CD14-positive monocyte (primary cell): Measurements from ENCODE around the gene LMTK3. TPM values are rescaled to one million over a fixed set of nuclear protein-coding genes. Genes with fewer than 3 reads are reported as not detected.
A peak's percentile ranks its signal among the peaks of the same experiment; 100 is the strongest.

Experiments used
- DNase-seq, 3 donors: peaks; one replicate each; pipeline ENCODE4 v3.0.0-alpha.2; 2011 to 2022
- H2AFZ ChIP-seq: 2 replicates; pipeline ENCODE4 v1.6.0; 2012; ENCODE audit warnings: mild to moderate bottlenecking, low read depth, low read length, inconsistent platforms; ENCODE audit not compliant: insufficient read depth, poor library complexity, severe bottlenecking
- H3K27ac ChIP-seq, 2 donors: 1 replicate in 1 of 2; 2 replicates in 1 of 2; pipeline ENCODE4 v1.5.1; 2012 to 2013; ENCODE audit warnings: low read length in 2 of 2, control low read depth in 1 of 2, inconsistent platforms in 1 of 2, low read depth in 1 of 2, mild to moderate bottlenecking in 1 of 2
- H3K27me3 ChIP-seq, 2 donors: one replicate each; pipeline versions ENCODE4 v1.6.0 to v1.6.1; 2011 to 2013; ENCODE audit warnings: low read length in 2 of 2; ENCODE audit not compliant: control insufficient read depth in 2 of 2, insufficient read depth in 2 of 2
- H3K36me3 ChIP-seq, 2 donors: replicated peaks in 1 of 2; 1 replicate in 1 of 2; 2 replicates in 1 of 2; pipeline versions ENCODE4 v1.5.1 to v1.6.1; 2012 to 2013; ENCODE audit warnings: low read length in 2 of 2, control low read depth in 1 of 2, inconsistent platforms in 1 of 2, mild to moderate bottlenecking in 1 of 2; ENCODE audit not compliant: insufficient read depth in 2 of 2, control insufficient read depth in 1 of 2
- H3K4me1 ChIP-seq, 2 donors: 1 replicate in 1 of 2; 2 replicates in 1 of 2; pipeline versions ENCODE4 v1.5.1 to v1.6.1; 2012 to 2013; ENCODE audit warnings: low read length in 2 of 2, control low read depth in 1 of 2, inconsistent platforms in 1 of 2, mild to moderate bottlenecking in 1 of 2, moderate library complexity in 1 of 2; ENCODE audit not compliant: insufficient read depth in 2 of 2, control insufficient read depth in 1 of 2
- H3K4me2 ChIP-seq: replicated peaks from 2 replicates; pipeline ENCODE3; 2012; ENCODE audit warnings: low read length, moderate library complexity, mild to moderate bottlenecking; ENCODE audit not compliant: poor library complexity, severe bottlenecking; ENCODE audit errors: extremely low read depth
- H3K4me3 ChIP-seq, 3 experiments: fragments of 200-600 bp in 1 of 3; sonication (generic) in 1 of 3; replicated peaks in 1 of 3; 1 replicate in 2 of 3; 2 replicates in 1 of 3; pipeline ENCODE4 v1.5.1; 2011 to 2013; ENCODE audit warnings: low read length in 3 of 3, mild to moderate bottlenecking in 3 of 3, control low read depth in 2 of 3, low read depth in 2 of 3, inconsistent platforms in 1 of 3, moderate library complexity in 1 of 3
- H3K79me2 ChIP-seq: 2 replicates; pipeline ENCODE4 v1.6.0; 2012; ENCODE audit warnings: mild to moderate bottlenecking, control low read depth, inconsistent platforms, low read length, moderate library complexity; ENCODE audit not compliant: insufficient read depth
- H3K9ac ChIP-seq: 2 replicates; pipeline ENCODE4 v1.6.0; 2017; ENCODE audit warnings: low read length, mild to moderate bottlenecking; ENCODE audit not compliant: insufficient read depth, poor library complexity, severe bottlenecking
- H3K9me3 ChIP-seq, 2 donors: replicated peaks in 1 of 2; 1 replicate in 1 of 2; 2 replicates in 1 of 2; pipeline versions ENCODE4 v1.5.1 to v1.6.1; 2012 to 2013; ENCODE audit warnings: low read length in 2 of 2, control low read depth in 1 of 2; ENCODE audit not compliant: control insufficient read depth in 1 of 2, insufficient read depth in 1 of 2
- H4K20me1 ChIP-seq: 2 replicates; pipeline ENCODE4 v1.6.0; 2012; ENCODE audit warnings: mild to moderate bottlenecking, low read length, control low read depth, moderate library complexity; ENCODE audit not compliant: insufficient read depth
- H3K27ac Mint-ChIP-seq, 7 donors: one replicate each; pipeline ENCODE4 v1.8.0; 2020; ENCODE audit warnings: mild to moderate bottlenecking in 7 of 7, mixed read lengths in 7 of 7, moderate library complexity in 6 of 7, inconsistent platforms in 2 of 7
- H3K27me3 Mint-ChIP-seq, 3 donors: one replicate each; pipeline ENCODE4 v1.8.0; 2021 to 2022; ENCODE audit warnings: low read depth in 3 of 3, mild to moderate bottlenecking in 3 of 3, mixed read lengths in 3 of 3, moderate library complexity in 3 of 3, inconsistent platforms in 1 of 3
- H3K36me3 Mint-ChIP-seq, 2 donors: one replicate each; pipeline ENCODE4 v1.8.0; 2020; ENCODE audit warnings: mixed read lengths in 2 of 2, inconsistent platforms in 1 of 2, mild to moderate bottlenecking in 1 of 2
- H3K4me1 Mint-ChIP-seq: one replicate; pipeline ENCODE4 v1.8.0; 2020; ENCODE audit warnings: mild to moderate bottlenecking, mixed read lengths
- H3K4me3 Mint-ChIP-seq, 2 donors: one replicate each; pipeline ENCODE4 v1.8.0; 2020; ENCODE audit warnings: mild to moderate bottlenecking in 2 of 2, mixed read lengths in 2 of 2, moderate library complexity in 1 of 2
- H3K9me3 Mint-ChIP-seq, 7 donors: one replicate each; pipeline ENCODE4 v1.8.0; 2020 to 2022; ENCODE audit warnings: mixed read lengths in 7 of 7, mild to moderate bottlenecking in 6 of 7, moderate library complexity in 6 of 7, inconsistent platforms in 2 of 7
- CTCF ChIP-seq: fragments of 200-600 bp; IDR thresholded peaks from one replicate; pipeline ENCODE4 v1.8.0; 2022; ENCODE audit warnings: antibody characterized with exemption, mild to moderate bottlenecking
- WGBS: methylation state at CpG from one replicate; pipeline ENCODE4 v1.1.5; 2013; ENCODE audit warnings: missing lambda C conversion rate; ENCODE audit not compliant: insufficient coverage; 5-methylcytosine and 5-hydroxymethylcytosine counted together
- intact Hi-C, 2 donors: fragments of 100-400 bp; cut with micrococcal nuclease; formaldehyde crosslinking; loops; one replicate each; pipeline versions ENCODE4 v1.15.0 to v1.15.1; 2023
- polyA plus RNA-seq, 3 donors: library from polyadenylated mRNA; depleted of rRNA in 1 of 3; unstranded in 2 of 3; stranded (reverse) in 1 of 3; fragments of 300-500 nt in 2 of 3; fragments of >200 nt in 1 of 3; fragmentation: Illumina TruSeq in 2 of 3; gene quantifications; 1 replicate in 2 of 3; 2 replicates in 1 of 3; pipeline ENCODE4 v1.2.3, GENCODE V29; 2012 to 2021

Gene LMTK3
- polyA plus RNA-seq, 3 donors = 0.08 TPM; not detected in 2

GRCh38 chr19:48471836-48472235 is 39.8 kb downstream of the LMTK3 start:
- 98% methylated on average over 4 of the region's 4 CpGs for WGBS
- TF ChIP-seq CTCF = no peak
- no peak overlapping the region for H3K4me2 ChIP-seq
- no peak overlapping the region for H3K9ac ChIP-seq
- peaks cover 54 to 68% of the 10 kb centered on the region in 2 donors for H3K36me3 Mint-ChIP-seq
- H3K79me2 ChIP-seq = peaks cover 25% of the 10 kb centered on the region
- H3K27me3 Mint-ChIP-seq = peaks cover 0 to 3% (median 1%) of the 10 kb centered on the region in 3 donors
- intact Hi-C loops = no loop called here
- H3K4me1 Mint-ChIP-seq = peaks cover 20% of the 10 kb centered on the region
- no peaks in the 10 kb centered on the region for H3K9me3 ChIP-seq
- peaks cover 62 to 66% of the 10 kb centered on the region in 2 donors for H3K36me3 ChIP-seq
- no peak overlapping the region for H2AFZ ChIP-seq
- no peaks in the 10 kb centered on the region for H3K27me3 ChIP-seq
- H4K20me1 ChIP-seq = peaks cover 54% of the 10 kb centered on the region
- H3K9me3 Mint-ChIP-seq = no peaks in the 10 kb centered on the region
- H3K4me1 ChIP-seq = peaks cover 12 to 19% of the 10 kb centered on the region in 2 donors
- H3K27ac ChIP-seq = no peak overlapping the region
- peak overlapping the region in 2 of 7 donors; percentile 37 to 59 for H3K27ac Mint-ChIP-seq
- H3K4me3 Mint-ChIP-seq = no peak overlapping the region
- no peak overlapping the region for H3K4me3 ChIP-seq
- DNase-seq = no peak

GRCh38 chr19:48470856-48471255 is 40.8 kb downstream of the LMTK3 start:
- H3K27ac ChIP-seq = no peak overlapping the region
- H3K79me2 ChIP-seq = peaks cover 25% of the 10 kb centered on the region
- Mint-ChIP-seq H3K4me1 (peaks cover 20% of the 10 kb centered on the region), H3K27me3 (peaks cover 1 to 3% (median 3%) of the 10 kb centered on the region in 3 donors), H3K27ac (no peak overlapping the region), H3K9me3 (no peaks in the 10 kb centered on the region), H3K4me3 (no peak overlapping the region), H3K36me3 (peaks cover 46 to 58% of the 10 kb centered on the region in 2 donors)
- H3K36me3 ChIP-seq = peaks cover 53 to 57% of the 10 kb centered on the region in 2 donors
- H2AFZ ChIP-seq = no peak overlapping the region
- peaks cover 52% of the 10 kb centered on the region for H4K20me1 ChIP-seq
- intact Hi-C loops = no loop called here
- no peak overlapping the region for H3K4me3 ChIP-seq
- no peak overlapping the region for H3K4me2 ChIP-seq
- no peak overlapping the region for H3K9ac ChIP-seq
- DNase-seq = no peak
- no peak for TF ChIP-seq CTCF
- WGBS = 100% methylated on average over 3 of the region's 10 CpGs
- H3K27me3 ChIP-seq = no peaks in the 10 kb centered on the region
- peaks cover 12 to 19% of the 10 kb centered on the region in 2 donors for H3K4me1 ChIP-seq
- no peaks in the 10 kb centered on the region for H3K9me3 ChIP-seq
